OCI-LY1 (cell line): Measurements from ENCODE around the gene ARL6.
A peak's percentile ranks its signal among the peaks of the same experiment; 100 is the strongest.

Source experiments
- H2AFZ ChIP-seq: fragments of 200-600 bp; sonication (generic), shearing (Covaris generic); 2 replicates; pipeline ENCODE4 v1.6.0; 2014; ENCODE audit warnings: antibody characterized with exemption, mild to moderate bottlenecking, low read length
- H3F3A ChIP-seq: fragments of 200-600 bp; sonication (generic), shearing (Covaris generic); 2 replicates; pipeline ENCODE4 v1.6.0; 2014; ENCODE audit warnings: mild to moderate bottlenecking, antibody characterized with exemption, low read length, moderate library complexity; ENCODE audit not compliant: insufficient read depth
- H3K27ac ChIP-seq: fragments of 200-600 bp; sonication (generic); 2 replicates; pipeline ENCODE4 v1.5.1; 2014; ENCODE audit warnings: low read length, mixed run types, mild to moderate bottlenecking, low read depth; ENCODE audit not compliant: poor library complexity, severe bottlenecking
- H3K27me3 ChIP-seq: fragments of 200-600 bp; sonication (generic); 2 replicates; pipeline ENCODE4 v1.6.0; 2014; ENCODE audit warnings: antibody characterized with exemption, mild to moderate bottlenecking, low read length, moderate library complexity; ENCODE audit not compliant: insufficient read depth
- H3K36me3 ChIP-seq: fragments of 200-600 bp; sonication (generic); 2 replicates; pipeline ENCODE4 v1.6.1; 2014; ENCODE audit warnings: mild to moderate bottlenecking, antibody characterized with exemption, low read length, moderate library complexity, mixed read lengths; ENCODE audit not compliant: insufficient read depth
- H3K4me1 ChIP-seq: fragments of 200-600 bp; sonication (generic); 2 replicates; pipeline ENCODE4 v1.5.1; 2014; ENCODE audit warnings: mild to moderate bottlenecking, low read length, moderate library complexity; ENCODE audit not compliant: insufficient read depth, severe bottlenecking
- H3K4me2 ChIP-seq: fragments of 200-600 bp; sonication (generic), shearing (Covaris generic); 2 replicates; pipeline ENCODE4 v1.6.1; 2014; ENCODE audit warnings: low read length
- H3K4me3 ChIP-seq: fragments of 200-600 bp; sonication (generic); 2 replicates; pipeline ENCODE4 v1.5.1; 2014; ENCODE audit warnings: low read length, low read depth, mild to moderate bottlenecking, mixed read lengths; ENCODE audit not compliant: poor library complexity, severe bottlenecking
- H3K79me2 ChIP-seq: fragments of 200-600 bp; shearing (Covaris generic); 2 replicates; pipeline ENCODE4 v1.6.1; 2016; ENCODE audit warnings: mixed run types, low read length, mixed read lengths; ENCODE audit not compliant: insufficient read depth
- H3K9ac ChIP-seq: fragments of 200-600 bp; sonication (generic), shearing (Covaris generic); 2 replicates; pipeline ENCODE4 v1.6.1; 2014; ENCODE audit warnings: mild to moderate bottlenecking, low read length, mixed read lengths
- H3K9me2 ChIP-seq: fragments of 200-600 bp; sonication (generic), shearing (Covaris generic); 2 replicates; pipeline ENCODE4 v1.6.1; 2014; ENCODE audit warnings: low read depth, mild to moderate bottlenecking, low read length, mixed read lengths
- H3K9me3 ChIP-seq: fragments of 200-600 bp; shearing (Covaris generic); 2 replicates; pipeline ENCODE4 v1.6.1; 2014; ENCODE audit warnings: low read length, mixed read lengths
- H4K20me1 ChIP-seq: fragments of 200-600 bp; sonication (generic), shearing (Covaris generic); 2 replicates; pipeline ENCODE4 v1.6.0; 2016; ENCODE audit warnings: mild to moderate bottlenecking, low read length; ENCODE audit not compliant: insufficient read depth
- EZH2 ChIP-seq: fragments of 200-600 bp; sonication (generic), shearing (Covaris generic); IDR thresholded peaks from 2 replicates; pipeline ENCODE4 v1.8.0; 2017; ENCODE audit warnings: borderline replicate concordance, mixed run types, mild to moderate bottlenecking, antibody characterized with exemption, low read length, moderate library complexity, mixed read lengths
- TF ChIP-seq, protein P1 (sequence below): fragments of 200-600 bp; sonication (generic), shearing (Covaris generic); IDR thresholded peaks from 2 replicates; pipeline ENCODE4 v1.5.1; 2017; ENCODE audit warnings: mild to moderate bottlenecking, antibody characterized with exemption, low read length, moderate library complexity, mixed read lengths

Gene ARL6

DNA sequence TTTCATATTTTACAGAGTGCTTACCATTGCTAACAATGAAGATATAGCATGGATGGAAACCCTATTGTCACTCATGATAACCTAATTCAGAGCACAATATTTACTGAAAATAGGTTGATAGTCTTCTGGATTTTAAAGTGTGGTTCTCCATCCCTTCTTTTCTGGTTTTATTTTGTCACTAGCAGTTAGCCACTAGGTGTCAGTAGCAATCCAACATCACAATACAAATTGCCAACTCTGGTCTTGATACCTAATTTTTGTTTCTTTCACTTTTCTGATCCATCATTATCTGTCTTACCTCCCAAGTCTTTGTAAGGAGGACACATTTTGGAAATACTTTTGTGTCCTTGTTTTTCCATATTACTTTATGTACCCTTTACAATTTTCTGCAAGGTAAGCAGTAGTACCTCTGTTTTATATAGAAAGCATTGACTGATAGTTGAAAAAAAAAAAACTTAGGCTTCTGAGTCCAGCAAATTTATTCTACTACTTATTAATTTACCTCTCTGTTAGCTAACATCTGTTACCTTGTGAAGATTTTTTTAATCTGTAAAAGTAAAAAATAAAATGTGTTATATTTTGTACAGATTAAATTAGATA lies 29.0 kb downstream of the ARL6 start:
- Histone ChIP-seq H3K79me2 (no peaks in the 10 kb centered on the region), H3F3A (no peaks in the 10 kb centered on the region), H3K9me3 (no peaks in the 10 kb centered on the region), H3K9me2 (no peaks in the 10 kb centered on the region), H3K9ac (no peak overlapping the region), H3K27ac (no peak overlapping the region), H2AFZ (no peak overlapping the region), H3K4me3 (no peak overlapping the region), H3K4me1 (no peaks in the 10 kb centered on the region), H3K27me3 (no peaks in the 10 kb centered on the region), H3K36me3 (no peaks in the 10 kb centered on the region), H4K20me1 (no peaks in the 10 kb centered on the region), H3K4me2 (no peak overlapping the region)
- TF ChIP-seq, protein P1, sequence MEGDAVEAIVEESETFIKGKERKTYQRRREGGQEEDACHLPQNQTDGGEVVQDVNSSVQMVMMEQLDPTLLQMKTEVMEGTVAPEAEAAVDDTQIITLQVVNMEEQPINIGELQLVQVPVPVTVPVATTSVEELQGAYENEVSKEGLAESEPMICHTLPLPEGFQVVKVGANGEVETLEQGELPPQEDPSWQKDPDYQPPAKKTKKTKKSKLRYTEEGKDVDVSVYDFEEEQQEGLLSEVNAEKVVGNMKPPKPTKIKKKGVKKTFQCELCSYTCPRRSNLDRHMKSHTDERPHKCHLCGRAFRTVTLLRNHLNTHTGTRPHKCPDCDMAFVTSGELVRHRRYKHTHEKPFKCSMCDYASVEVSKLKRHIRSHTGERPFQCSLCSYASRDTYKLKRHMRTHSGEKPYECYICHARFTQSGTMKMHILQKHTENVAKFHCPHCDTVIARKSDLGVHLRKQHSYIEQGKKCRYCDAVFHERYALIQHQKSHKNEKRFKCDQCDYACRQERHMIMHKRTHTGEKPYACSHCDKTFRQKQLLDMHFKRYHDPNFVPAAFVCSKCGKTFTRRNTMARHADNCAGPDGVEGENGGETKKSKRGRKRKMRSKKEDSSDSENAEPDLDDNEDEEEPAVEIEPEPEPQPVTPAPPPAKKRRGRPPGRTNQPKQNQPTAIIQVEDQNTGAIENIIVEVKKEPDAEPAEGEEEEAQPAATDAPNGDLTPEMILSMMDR, result peak; percentile 83
- TF ChIP-seq EZH2, result no peak

DNA sequence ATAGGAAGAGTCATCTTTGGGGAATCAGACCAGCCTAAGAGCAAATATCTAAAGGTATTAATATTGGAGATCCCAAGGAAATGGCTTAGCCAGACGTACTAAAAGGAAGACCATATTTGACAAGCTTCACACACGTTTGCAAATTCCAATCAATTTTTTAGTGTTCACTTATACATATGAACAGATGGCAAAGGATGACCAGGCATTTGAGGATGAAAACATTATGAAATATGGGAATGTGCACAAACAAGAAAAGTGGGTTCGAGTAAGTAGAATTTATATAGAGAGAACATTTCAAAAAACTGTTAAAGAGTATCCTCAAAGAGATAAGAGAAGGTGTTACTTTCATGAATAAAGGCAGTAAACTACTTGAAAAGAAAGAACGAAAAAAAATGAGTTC lies 31.4 kb downstream of the ARL6 start:
- H3K27me3 ChIP-seq, result no peaks in the 10 kb centered on the region
- H3K4me1 ChIP-seq, result no peaks in the 10 kb centered on the region
- TF ChIP-seq, protein P1, result no peak
- TF ChIP-seq EZH2, result no peak
- no peak overlapping the region for H3K27ac ChIP-seq
- no peak overlapping the region for H2AFZ ChIP-seq
- no peaks in the 10 kb centered on the region for H3K9me2 ChIP-seq
- H3K79me2 ChIP-seq, result no peaks in the 10 kb centered on the region
- no peaks in the 10 kb centered on the region for H3F3A ChIP-seq
- H3K9ac ChIP-seq, result no peak overlapping the region
- H3K4me2 ChIP-seq, result no peak overlapping the region
- H3K9me3 ChIP-seq, result no peaks in the 10 kb centered on the region
- no peak overlapping the region for H3K4me3 ChIP-seq
- H4K20me1 ChIP-seq, result no peaks in the 10 kb centered on the region
- H3K36me3 ChIP-seq, result no peaks in the 10 kb centered on the region

DNA sequence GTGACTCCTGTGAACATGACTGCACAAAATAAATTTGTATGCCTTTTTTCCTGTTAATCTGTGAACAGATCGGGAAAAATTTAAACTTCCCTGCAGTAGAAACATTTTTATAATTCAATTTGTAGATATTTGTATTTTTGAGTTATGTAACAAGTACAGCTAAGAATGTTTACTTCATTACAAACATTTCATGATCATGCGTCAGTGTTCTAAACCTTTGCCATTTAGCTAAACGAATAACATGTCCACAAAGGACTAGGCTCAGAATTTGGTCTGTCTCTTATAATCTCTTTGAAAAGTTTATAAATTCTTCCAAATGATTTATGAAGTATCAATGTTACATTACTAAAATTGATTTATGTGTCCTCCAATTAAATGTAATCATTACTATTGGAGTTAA lies 39.9 kb downstream of the ARL6 start:
- H3K79me2 ChIP-seq, result no peaks in the 10 kb centered on the region
- TF ChIP-seq EZH2, result no peak
- TF ChIP-seq, protein P1, result no peak
- H4K20me1 ChIP-seq, result no peaks in the 10 kb centered on the region
- H3K9ac ChIP-seq, result no peak overlapping the region
- H3K4me1 ChIP-seq, result no peaks in the 10 kb centered on the region
- H3K4me3 ChIP-seq, result no peak overlapping the region
- H3K36me3 ChIP-seq, result no peaks in the 10 kb centered on the region
- no peak overlapping the region for H2AFZ ChIP-seq
- H3K27me3 ChIP-seq, result no peaks in the 10 kb centered on the region
- no peak overlapping the region for H3K4me2 ChIP-seq
- no peaks in the 10 kb centered on the region for H3F3A ChIP-seq
- no peak overlapping the region for H3K27ac ChIP-seq
- H3K9me3 ChIP-seq, result no peaks in the 10 kb centered on the region
- no peaks in the 10 kb centered on the region for H3K9me2 ChIP-seq
